Hepatocyte (in vitro differentiated cells): ENCODE data around the gene TPM2.

Experiments
- EZH2phosphoT487 ChIP-seq: fragments of 200-600 bp; sonication (generic); IDR thresholded peaks from one replicate; pipeline ENCODE4 v1.6.1; 2018; ENCODE audit warnings: antibody characterized with exemption, mild to moderate bottlenecking, low read depth, moderate library complexity; ENCODE audit not compliant: unreplicated experiment, severe bottlenecking
- TF ChIP-seq, protein P1 (sequence below): fragments of 200-600 bp; sonication (generic); IDR thresholded peaks from 2 replicates; pipeline ENCODE4 v1.5.1; 2016; ENCODE audit warnings: antibody characterized with exemption, mild to moderate bottlenecking; ENCODE audit not compliant: poor library complexity

DNA sequence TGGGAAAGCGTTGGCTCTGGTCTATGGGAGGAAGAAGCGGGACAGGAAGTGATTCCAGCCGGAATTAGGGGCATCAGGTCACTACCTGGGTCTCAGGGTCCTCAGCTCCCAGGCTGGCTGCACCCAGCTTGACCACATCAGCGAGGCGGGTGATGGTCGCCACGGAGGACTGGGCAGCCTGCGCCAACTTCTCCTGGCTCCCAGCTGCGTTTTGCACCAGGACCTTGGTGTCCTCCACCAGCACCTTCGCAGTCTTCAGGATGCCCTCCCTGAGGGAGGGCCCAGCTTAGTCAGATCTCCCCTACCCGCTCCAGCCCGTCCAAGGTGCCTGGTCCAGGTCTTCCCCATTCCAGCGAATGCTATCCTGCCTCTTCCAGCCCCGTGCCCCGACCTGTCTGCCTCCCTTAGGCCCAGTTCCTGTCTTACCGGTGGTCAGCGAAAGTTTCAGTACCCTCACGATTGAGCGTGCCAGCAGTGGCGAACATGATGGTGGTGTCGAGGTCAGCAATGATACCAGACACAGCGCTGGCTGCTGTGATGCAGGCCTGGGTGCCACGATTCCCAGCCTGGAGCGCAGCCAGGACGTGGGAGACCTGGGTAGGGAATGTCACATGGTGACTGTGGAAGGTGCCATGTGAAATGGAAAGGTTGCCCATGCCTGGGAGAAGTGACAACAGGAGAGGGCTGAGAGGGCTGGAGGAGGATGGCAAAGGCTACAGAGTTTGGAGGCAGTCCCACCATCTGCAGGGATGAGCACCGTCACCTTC is 14.4 kb upstream of the TPM2 start:
- TF ChIP-seq, protein P1, sequence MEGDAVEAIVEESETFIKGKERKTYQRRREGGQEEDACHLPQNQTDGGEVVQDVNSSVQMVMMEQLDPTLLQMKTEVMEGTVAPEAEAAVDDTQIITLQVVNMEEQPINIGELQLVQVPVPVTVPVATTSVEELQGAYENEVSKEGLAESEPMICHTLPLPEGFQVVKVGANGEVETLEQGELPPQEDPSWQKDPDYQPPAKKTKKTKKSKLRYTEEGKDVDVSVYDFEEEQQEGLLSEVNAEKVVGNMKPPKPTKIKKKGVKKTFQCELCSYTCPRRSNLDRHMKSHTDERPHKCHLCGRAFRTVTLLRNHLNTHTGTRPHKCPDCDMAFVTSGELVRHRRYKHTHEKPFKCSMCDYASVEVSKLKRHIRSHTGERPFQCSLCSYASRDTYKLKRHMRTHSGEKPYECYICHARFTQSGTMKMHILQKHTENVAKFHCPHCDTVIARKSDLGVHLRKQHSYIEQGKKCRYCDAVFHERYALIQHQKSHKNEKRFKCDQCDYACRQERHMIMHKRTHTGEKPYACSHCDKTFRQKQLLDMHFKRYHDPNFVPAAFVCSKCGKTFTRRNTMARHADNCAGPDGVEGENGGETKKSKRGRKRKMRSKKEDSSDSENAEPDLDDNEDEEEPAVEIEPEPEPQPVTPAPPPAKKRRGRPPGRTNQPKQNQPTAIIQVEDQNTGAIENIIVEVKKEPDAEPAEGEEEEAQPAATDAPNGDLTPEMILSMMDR, result no peak
- no peak for TF ChIP-seq EZH2phosphoT487
